ENCODE measurements around the gene VASP. TPM values are rescaled to one million over a fixed set of nuclear protein-coding genes. Genes with fewer than 3 reads are reported as not detected.

The VASP gene
- total RNA-seq, 1 experiment from 2014 or later, result 152 TPM

GRCh38 chr19:45508861-45509691, 1.8 kb downstream of the VASP start:
- H3K27ac ChIP-seq (ENCODE audit: low read depth, low read length), result peak overlapping the region; percentile 95

More at GRCh38 chr19:45508861-45509691, 1.8 kb downstream of the VASP start:
- H3K9me3 ChIP-seq (ENCODE audit: control insufficient read depth in 1 of 2, insufficient read depth in 1 of 2, low read depth in 1 of 2, low read length in 2 of 2), result no peaks in the 10 kb centered on the region
- peak overlapping the region; percentile 98 for H3K9ac ChIP-seq (ENCODE audit: low read length)
- ATAC-seq (peak; percentile 26), DNase-seq (ENCODE audit: low read depth, low spot score) (no peak)
- H4K20me1 ChIP-seq (ENCODE audit: insufficient read depth), result no peaks in the 10 kb centered on the region
- ChIA-PET RAD21 (ENCODE audit: low non-redundant PET in 1 of 2, low total read pairs in 2 of 2, uncharacterized antibody in 2 of 2, unreplicated experiment in 2 of 2) (no interaction called here), CTCF (no interaction called here), POLR2A (interaction anchor here (1.1 kb wide), 1 partner anchor 137 kb away, joined by 3 read pairs; no protein-coding TSS in a partner anchor)
- H3K79me2 ChIP-seq (ENCODE audit: insufficient read depth, low read length), result peaks cover 72% of the 10 kb centered on the region
- peaks cover 0 to 5% of the 10 kb centered on the region in 2 experiments; a peak in 1 of 4 replicates for H3K36me3 ChIP-seq (ENCODE audit: control insufficient read depth in 1 of 2, insufficient read depth in 2 of 2, low read length in 2 of 2)
- no peaks in the 10 kb centered on the region for H3K27me3 ChIP-seq (ENCODE audit: insufficient read depth, low read length)
- intact Hi-C loops (cut with micrococcal nuclease), result no loop called here
- H3K4me2 ChIP-seq (ENCODE audit: low read length), result peak overlapping the region; percentile 99
- no TSS peak for BruUV-seq (replicated peaks)
- H2AFZ ChIP-seq (ENCODE audit: low read depth, low read length, poor library complexity, severe bottlenecking), result no peak overlapping the region
- TF ChIP-seq EZH2 (IDR thresholded peaks at IDR 0.05), result no peak
- no peak for TF ChIP-seq RAD21 (IDR thresholded peaks at IDR 0.05; ENCODE audit: low read depth)
- TF ChIP-seq REST (IDR thresholded peaks at IDR 0.05; ENCODE audit: low read depth), result no peak
- TF ChIP-seq SIN3A (IDR thresholded peaks at IDR 0.05; ENCODE audit: low read depth), result no peak
- TF ChIP-seq POLR2AphosphoS5 (IDR thresholded peaks at IDR 0.05; ENCODE audit: low read depth, low read length), result peak; percentile 39; the same call in 1 of the 2 replicates
- no peak for TF ChIP-seq ZNF274 (IDR thresholded peaks at IDR 0.05; ENCODE audit: low read depth, low read length)
- no peak for TF ChIP-seq ATF3 (IDR thresholded peaks at IDR 0.05)
- no peak for TF ChIP-seq ZBTB33 (IDR thresholded peaks at IDR 0.05; ENCODE audit: extremely low read depth, insufficient replicate concordance, low read length)
- no peak for TF ChIP-seq MAX (IDR thresholded peaks at IDR 0.05)
- no peak for TF ChIP-seq CTCF (IDR thresholded peaks at IDR 0.05 in 2 of 3, conservative IDR thresholded peaks at IDR 0.05 in 1 of 3; ENCODE audit: borderline replicate concordance in 1 of 3, insufficient read depth in 1 of 3, low read depth in 2 of 3, low read length in 2 of 3)
- no peak for TF ChIP-seq CBX3 (IDR thresholded peaks at IDR 0.05; ENCODE audit: low read depth)
- TF ChIP-seq EZH2phosphoT487 (IDR thresholded peaks at IDR 0.05; ENCODE audit: borderline replicate concordance), result no peak
- TF ChIP-seq JUND (IDR thresholded peaks at IDR 0.05), result no peak
- TF ChIP-seq YY1 (IDR thresholded peaks at IDR 0.05; ENCODE audit: extremely low read depth, insufficient replicate concordance, low read depth, low read length), result no peak
- no peak for TF ChIP-seq SRF (IDR thresholded peaks at IDR 0.05; ENCODE audit: low read depth)
- no peak for TF ChIP-seq ZFX (IDR thresholded peaks at IDR 0.05)
- no peak for TF ChIP-seq FOSL1 (IDR thresholded peaks at IDR 0.05; ENCODE audit: low read depth)
- TF ChIP-seq SP1 (IDR thresholded peaks at IDR 0.05; ENCODE audit: low read depth), result 0 out of 2 replicates have a peak, but pooled peaks have one; percentile 8
- TF ChIP-seq EGR1 (IDR thresholded peaks at IDR 0.05; ENCODE audit: low read depth), result 0 out of 2 replicates have a peak, but pooled peaks have one; percentile 37
- H3K9me2 ChIP-seq (ENCODE audit: insufficient read depth), result no peaks in the 10 kb centered on the region
- H3K4me1 ChIP-seq (ENCODE audit: control insufficient read depth in 1 of 2, insufficient read depth in 2 of 2, low read length in 2 of 2), result peaks cover 46 to 75% of the 10 kb centered on the region in 2 experiments
- H3K4me3 ChIP-seq (replicated peaks in 1 of 2; ENCODE audit: low read depth in 1 of 2, low read length in 2 of 2), result peak overlapping the region; percentile 98 to 99
